HepG2 (cell line): ENCODE measurements around the gene PLA2G4D. TPM values are rescaled to one million over a fixed set of nuclear protein-coding genes. Genes with fewer than 3 reads are reported as not detected.

Experiments used
- ATAC-seq: fragments of 200-7000 bp; cut with Tn5 transposase; 3 replicates; pipeline ENCODE4 v1.9.1; 2020; ENCODE audit warnings: mild to moderate bottlenecking, moderate library complexity
- BruUV-seq: library from RNA; stranded (reverse); fragments of 400-500 nt; replicated peaks from 2 replicates; lab custom pipeline; 2021; lab: Mats Ljungman, UMichigan
- CTCF ChIA-PET: fragments of 300-600 bp; formaldehyde crosslinking; extraction: SDS; loops from one replicate; lab custom pipeline; 2021; ENCODE audit warnings: low total read pairs, inconsistent platforms, low intra/inter-chr PET ratio; lab: Yijun Ruan, JAX
- POLR2A ChIA-PET: fragments of 350-600 bp; sonication (Branson Sonifier 250); formaldehyde crosslinking; loops from one replicate; lab custom pipeline; 2020; ENCODE audit warnings: antibody characterized with exemption, inconsistent platforms; lab: Yijun Ruan, JAX
- DNase-seq: peaks from one replicate; pipeline ENCODE4 v3.0.0-alpha.2; 2015; ENCODE audit warnings: low spot score
- FAIRE-seq: peaks from 3 replicates; lab custom pipeline; 2011; peaks lifted over from hg19 to GRCh38; lab: Jason Lieb, UNC
- H2AFZ ChIP-seq: one replicate; pipeline ENCODE4 v1.6.1; 2011; ENCODE audit warnings: low read length, inconsistent platforms
- H3K27ac ChIP-seq: fragments of 300-600 bp; 3 replicates; pipeline ENCODE4 v1.8.0; 2011; ENCODE audit warnings: mixed run types, mild to moderate bottlenecking, mixed read lengths, low read length, inconsistent platforms; ENCODE audit not compliant: insufficient read depth; ENCODE audit errors: extremely low read length
- H3K27me3 ChIP-seq, 2 experiments: fragments of 200-600 bp in 1 of 2; 2 replicates in 1 of 2; 3 replicates in 1 of 2; pipeline versions ENCODE4 v1.6.0 to v1.8.0; 2011; ENCODE audit warnings: low read length in 2 of 2, mild to moderate bottlenecking in 2 of 2, moderate library complexity in 2 of 2, inconsistent platforms in 1 of 2; ENCODE audit not compliant: insufficient read depth in 2 of 2, control insufficient read depth in 1 of 2
- H3K36me3 ChIP-seq, 2 experiments: fragments of 200-600 bp in 1 of 2; replicated peaks in 1 of 2; 2 replicates in 1 of 2; 3 replicates in 1 of 2; pipeline versions ENCODE4 v1.5.1 to v1.8.0; 2011; ENCODE audit warnings: low read length in 2 of 2, inconsistent platforms in 1 of 2; ENCODE audit not compliant: insufficient read depth in 2 of 2, control insufficient read depth in 1 of 2
- H3K4me1 ChIP-seq: 2 replicates; pipeline ENCODE4 v1.5.1; 2012; ENCODE audit warnings: low read length, inconsistent platforms; ENCODE audit not compliant: insufficient read depth
- H3K4me2 ChIP-seq: 2 replicates; pipeline ENCODE4 v1.6.0; 2011; ENCODE audit warnings: low read depth, low read length, inconsistent platforms
- H3K4me3 ChIP-seq, 3 experiments: fragments of 200-600 bp in 1 of 3; sonication (generic), shearing (Covaris generic) in 1 of 3; replicated peaks in 1 of 3; 2 replicates each; pipeline ENCODE4 v1.5.1; 2011 to 2016; ENCODE audit warnings: low read length in 3 of 3, inconsistent platforms in 2 of 3, low read depth in 2 of 3, mild to moderate bottlenecking in 2 of 3, control low read depth in 1 of 3, mixed read lengths in 1 of 3; ENCODE audit not compliant: insufficient read depth in 1 of 3
- H3K79me2 ChIP-seq: one replicate; pipeline ENCODE4 v1.6.1; 2011; ENCODE audit warnings: low read length, inconsistent platforms; ENCODE audit not compliant: insufficient read depth
- H3K9ac ChIP-seq: 2 replicates; pipeline ENCODE4 v1.6.0; 2011; ENCODE audit warnings: mild to moderate bottlenecking, low read depth, low read length, inconsistent platforms; ENCODE audit not compliant: insufficient read depth
- H3K9me3 ChIP-seq: 2 replicates; pipeline ENCODE4 v1.5.1; 2012; ENCODE audit warnings: mild to moderate bottlenecking, low read length
- H4K20me1 ChIP-seq: 2 replicates; pipeline ENCODE4 v1.6.0; 2011; ENCODE audit warnings: inconsistent platforms, mild to moderate bottlenecking, low read length, moderate library complexity; ENCODE audit not compliant: insufficient read depth
- GABPA ChIP-seq, 2 experiments: IDR thresholded peaks; 2 replicates each; pipeline ENCODE4 v1.6.1; 2011 to 2016; ENCODE audit warnings: low read depth in 2 of 2, low read length in 1 of 2, missing biosample characterization in 1 of 2, missing genetic modification characterization in 1 of 2
- GABPB1 ChIP-seq: IDR thresholded peaks from 2 replicates; pipeline ENCODE4 v1.6.1; 2016; ENCODE audit warnings: mild to moderate bottlenecking, missing genetic modification reagents, moderate library complexity, missing compliant biosample characterization
- SPEN ChIP-seq: sonication (generic); formaldehyde crosslinking; IDR thresholded peaks from 2 replicates; pipeline ENCODE4 v1.5.1; 2020; ENCODE audit warnings: low read depth, mild to moderate bottlenecking, missing genetic modification reagents
- ZNF605 ChIP-seq: sonication (generic); formaldehyde crosslinking; IDR thresholded peaks from 2 replicates; pipeline ENCODE4 v1.8.0; 2022; ENCODE audit warnings: mild to moderate bottlenecking, missing genetic modification reagents
- WGBS: methylation state at CpG from one replicate; pipeline ENCODE4 v1.1.6; 2017; ENCODE audit warnings: low lambda C conversion rate; 5-methylcytosine and 5-hydroxymethylcytosine counted together
- in situ Hi-C: cut with HindIII; loops from 2 replicates; pipeline ENCODE4 v1.10.0; 2017; ENCODE audit warnings: low pct_unique_long_range_greater_than_20kb; ENCODE audit not compliant: extremely low pct_ligation_motif_present
- intact Hi-C: fragments of 100-400 bp; cut with micrococcal nuclease; formaldehyde crosslinking; loops from one replicate; pipeline ENCODE4 v1.10.0; 2022; ENCODE audit not compliant: unreplicated experiment
- polyA plus RNA-seq, 8 experiments: library from polyadenylated mRNA; depleted of rRNA in 3 of 8; stranded (reverse) in 7 of 8; unstranded in 1 of 8; fragments of >200 nt; fragmentation: Illumina TruSeq in 4 of 8; extraction: Trizol in 4 of 8; gene quantifications; 2 replicates each; pipeline versions ENCODE4 v1.2.1 to v1.2.3, GENCODE V29; 2011 to 2016; ENCODE audit warnings: low read depth in 4 of 8, missing spikeins in 1 of 8, mixed read lengths in 1 of 8; ENCODE audit not compliant: insufficient read depth in 1 of 8
- total RNA-seq, 5 experiments: library from RNA; depleted of rRNA; stranded (reverse); fragments of >200 nt; fragmentation: Illumina TruSeq; extraction: Trizol; gene quantifications; 2 replicates each; pipeline ENCODE4 v1.2.3, GENCODE V29; 2016; ENCODE audit warnings: low read depth in 1 of 5
- TF ChIP-seq, protein P1 (sequence below): sonication (generic); formaldehyde crosslinking; IDR thresholded peaks from 2 replicates; pipeline ENCODE4; 2020; ENCODE audit warnings: missing genetic modification reagents, mild to moderate bottlenecking, borderline replicate concordance

PLA2G4D gene
- total and polyA plus RNA-seq, 2 of the 13 experiments (the other 11 are each of a cell fraction or from before 2014, with no cell fraction given) = 0.04 to 0.21 TPM

DNA sequence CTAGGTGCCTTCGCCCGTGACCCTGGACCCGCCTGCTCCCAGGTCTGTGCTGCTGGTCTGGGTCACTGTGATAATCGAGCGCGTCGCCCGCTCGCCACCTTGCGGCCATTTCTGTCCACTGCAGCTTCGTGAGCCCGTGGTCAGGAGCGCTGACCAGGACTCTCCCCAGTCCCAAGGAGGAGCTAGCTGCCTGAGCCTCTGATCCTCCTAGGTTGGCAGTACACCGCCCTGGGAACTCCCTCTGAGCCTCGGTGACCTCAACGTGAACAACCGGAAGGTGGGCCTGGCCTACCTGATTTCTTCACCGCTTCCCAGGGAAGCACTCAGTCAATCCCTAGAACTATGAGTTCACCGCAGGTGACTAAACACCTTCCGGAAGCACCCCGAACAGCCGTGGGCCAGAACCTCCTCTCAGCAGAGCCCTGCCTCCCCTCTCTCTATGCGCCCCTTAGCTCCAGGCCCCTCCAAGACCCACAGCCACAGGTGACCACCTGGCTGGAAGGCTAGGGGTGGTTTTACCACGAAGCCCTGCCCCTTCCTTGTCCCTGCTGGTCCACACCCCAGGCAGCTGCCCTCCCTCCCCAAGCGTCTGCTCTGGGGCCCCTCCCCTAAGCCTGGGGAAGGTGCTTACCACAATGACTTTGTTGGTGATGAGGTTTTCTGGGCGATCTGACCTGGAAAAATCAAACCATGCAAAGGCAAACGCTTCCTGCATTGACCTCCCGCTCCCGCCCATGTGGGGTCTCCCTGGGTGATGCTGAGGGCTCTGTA, 9.7 kb downstream of the PLA2G4D start (continued):
- TF ChIP-seq ZNF605 (CRISPR knock-in tag) (no peak), SPEN (0 out of 2 replicates have a peak, but pooled peaks have one; percentile 53), GABPA (IDR thresholded peaks at IDR 0.05; ENCODE audit: low read depth, low read length) (no peak), GABPA (CRISPR knock-in tag; IDR thresholded peaks at IDR 0.05; ENCODE audit: low read depth) (0 out of 2 replicates have a peak, but pooled peaks have one; percentile 9)
- TF ChIP-seq, protein P1, sequence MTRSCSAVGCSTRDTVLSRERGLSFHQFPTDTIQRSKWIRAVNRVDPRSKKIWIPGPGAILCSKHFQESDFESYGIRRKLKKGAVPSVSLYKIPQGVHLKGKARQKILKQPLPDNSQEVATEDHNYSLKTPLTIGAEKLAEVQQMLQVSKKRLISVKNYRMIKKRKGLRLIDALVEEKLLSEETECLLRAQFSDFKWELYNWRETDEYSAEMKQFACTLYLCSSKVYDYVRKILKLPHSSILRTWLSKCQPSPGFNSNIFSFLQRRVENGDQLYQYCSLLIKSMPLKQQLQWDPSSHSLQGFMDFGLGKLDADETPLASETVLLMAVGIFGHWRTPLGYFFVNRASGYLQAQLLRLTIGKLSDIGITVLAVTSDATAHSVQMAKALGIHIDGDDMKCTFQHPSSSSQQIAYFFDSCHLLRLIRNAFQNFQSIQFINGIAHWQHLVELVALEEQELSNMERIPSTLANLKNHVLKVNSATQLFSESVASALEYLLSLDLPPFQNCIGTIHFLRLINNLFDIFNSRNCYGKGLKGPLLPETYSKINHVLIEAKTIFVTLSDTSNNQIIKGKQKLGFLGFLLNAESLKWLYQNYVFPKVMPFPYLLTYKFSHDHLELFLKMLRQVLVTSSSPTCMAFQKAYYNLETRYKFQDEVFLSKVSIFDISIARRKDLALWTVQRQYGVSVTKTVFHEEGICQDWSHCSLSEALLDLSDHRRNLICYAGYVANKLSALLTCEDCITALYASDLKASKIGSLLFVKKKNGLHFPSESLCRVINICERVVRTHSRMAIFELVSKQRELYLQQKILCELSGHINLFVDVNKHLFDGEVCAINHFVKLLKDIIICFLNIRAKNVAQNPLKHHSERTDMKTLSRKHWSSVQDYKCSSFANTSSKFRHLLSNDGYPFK (CRISPR knock-in tag) = 0 out of 2 replicates have a peak, but pooled peaks have one; percentile 61

- DNase-seq (no peak), ATAC-seq (no peak), FAIRE-seq (no peak)
- 65% methylated on average over 11 of the region's 13 CpGs for WGBS
- no TSS peak for BruUV-seq
- Histone ChIP-seq H3K9ac (no peak overlapping the region), H3K27me3 (peaks cover 11 to 69% of the 10 kb centered on the region in 2 experiments), H3K4me2 (peak overlapping the region; percentile 87; the same call in 1 of the 2 replicates), H4K20me1 (no peaks in the 10 kb centered on the region), H3K4me3 (0 out of 6 replicates have a peak overlapping the region, but pooled peaks of 1 of the 3 experiments have one; percentile 65), H3K9me3 (no peaks in the 10 kb centered on the region), H2AFZ (no peak overlapping the region), H3K4me1 (peaks cover 23% of the 10 kb centered on the region), H3K79me2 (no peaks in the 10 kb centered on the region), H3K36me3 (no peaks in the 10 kb centered on the region), H3K27ac (no peak overlapping the region)
- intact Hi-C loops (loop anchor here (1.0 kb wide), 2 partner anchors 18 to 95 kb away; no protein-coding TSS in a partner anchor), in situ Hi-C loops (no loop called here)
- POLR2A ChIA-PET = interaction anchor here (1.4 to 1.5 kb wide), 2 partner anchors 8 to 94 kb away, joined by 4 read pairs; no protein-coding TSS in a partner anchor
- CTCF ChIA-PET = interaction anchor here (1.4 to 2.5 kb wide), 3 partner anchors 18 to 95 kb away, joined by 5 to 18 read pairs (median 16); no protein-coding TSS in a partner anchor
- 0 out of 2 replicates have a peak, but pooled peaks have one; percentile 5 for TF ChIP-seq SPEN
- TF ChIP-seq GABPB1 (CRISPR knock-in tag) = no peak
Observed at GRCh38 chr15:42083916-42084315, 10.4 kb downstream of the PLA2G4D start.
